CD4-positive, alpha-beta T cell treated with Interleukin-4 for 1 hour (primary cell): ENCODE data around the gene VPS4A.
A peak's percentile ranks its signal among the peaks of the same experiment; 100 is the strongest.
"Not testable (repeated sequence)": the region's sequence is repeated elsewhere in the genome, so short reads cannot be mapped to it uniquely, and the experiment has no call there.

Experiments
- DNase-seq, 2 donors: peaks; one replicate each; pipeline ENCODE4 v3.0.0-alpha.2; 2020 to 2022

The VPS4A gene

GRCh38 chr16:69310653-69311532 lies at the start of gene VPS4A:
Gene VPS4A, plus strand, starts transcription at chr16:69311350. Its CDS starts 162 bp downstream, at chr16:69311512.
- DNase-seq: peak; percentile 97 to 98

DNA sequence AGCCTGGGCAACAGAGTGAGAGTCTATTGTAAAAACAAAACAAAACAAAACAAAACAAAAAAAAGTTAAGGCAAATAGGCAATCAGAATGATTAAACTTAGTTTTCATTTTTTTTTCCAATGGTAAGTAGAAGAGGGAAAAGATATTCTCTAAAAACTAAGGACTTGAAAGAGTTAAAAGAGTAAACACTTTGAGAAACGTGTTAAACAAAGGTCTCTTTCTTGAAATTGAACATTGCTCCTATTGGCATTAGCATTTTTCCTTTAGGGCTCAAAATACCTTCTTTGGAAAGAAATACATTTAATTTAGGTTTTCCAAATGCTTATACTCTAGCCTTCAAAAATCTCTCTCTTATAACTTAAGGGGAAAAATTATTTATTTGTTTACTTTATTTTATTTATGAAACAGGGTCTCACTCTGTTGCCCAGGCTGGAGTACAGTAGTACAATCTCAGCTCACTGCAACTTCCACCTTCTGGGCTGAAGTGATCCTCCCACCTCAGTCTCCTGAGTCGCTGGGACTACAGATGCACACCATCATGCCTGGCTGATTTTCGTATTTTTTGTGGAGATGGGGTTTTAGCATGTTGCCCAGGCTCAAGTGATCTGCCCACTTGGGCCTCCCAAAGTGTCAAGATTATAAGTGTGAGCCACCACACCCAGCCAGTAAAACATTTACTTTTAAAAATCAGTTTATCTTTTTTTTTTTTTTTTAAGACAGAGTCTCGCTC lies 44.7 kb upstream of the VPS4A start:
- no peak for DNase-seq

DNA sequence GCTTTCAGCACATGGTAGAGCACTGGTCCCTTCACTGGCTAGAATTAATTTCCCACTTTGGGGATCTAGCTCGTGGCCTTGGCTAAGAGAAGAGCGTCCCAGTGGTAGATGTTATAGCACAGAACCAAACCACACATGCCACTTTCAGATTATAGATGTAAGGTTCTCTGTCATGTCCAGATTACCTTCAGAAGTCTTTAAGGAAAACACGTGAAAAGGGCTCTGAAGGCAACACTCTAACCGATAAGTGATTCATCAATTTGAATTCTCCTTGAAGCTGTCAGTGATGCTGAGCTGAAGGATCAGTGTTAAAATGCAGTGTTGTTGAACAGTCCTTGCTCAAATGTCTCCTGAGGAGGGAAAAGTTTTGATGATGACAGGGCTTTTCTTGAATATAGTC lies 43.5 kb upstream of the VPS4A start:
- no peak for DNase-seq

DNA sequence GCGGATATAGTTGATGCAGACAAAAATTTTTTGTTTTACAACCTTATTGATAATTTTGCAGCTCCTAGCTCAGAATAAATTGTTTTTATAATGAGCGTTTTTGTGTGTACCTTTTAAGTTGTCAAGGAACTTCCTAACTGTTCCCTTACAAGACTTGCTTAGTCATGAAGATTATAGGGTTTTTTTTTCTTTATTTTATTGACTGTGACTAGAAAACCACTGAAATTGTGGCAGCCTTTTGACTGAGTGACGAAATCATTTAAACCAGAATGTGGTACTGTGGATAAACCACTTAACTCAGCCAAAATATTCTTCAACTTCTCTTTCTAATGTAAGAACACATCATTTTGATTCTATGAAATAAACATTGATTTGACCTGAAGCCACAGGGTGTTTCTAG lies 40.8 kb upstream of the VPS4A start:
- no peak for DNase-seq

DNA sequence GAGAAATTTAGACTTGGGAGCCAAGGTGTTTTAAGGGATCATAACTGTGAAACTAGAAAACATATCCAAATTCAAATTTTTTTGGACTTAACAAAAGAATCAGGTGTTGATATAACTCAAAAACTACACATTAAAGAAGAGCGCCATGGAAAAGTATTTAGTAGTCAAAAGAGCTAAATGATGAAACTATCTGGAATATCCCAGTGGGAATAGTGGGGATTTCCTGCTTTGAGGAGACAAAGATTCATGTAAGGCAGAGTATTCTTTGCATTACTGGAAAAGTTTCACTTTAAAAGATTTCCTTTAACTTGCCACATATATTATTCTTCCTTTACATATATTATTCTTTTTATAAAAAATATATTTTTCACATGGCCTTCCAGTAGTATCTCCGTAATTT lies 40.3 kb upstream of the VPS4A start:
- DNase-seq: no peak

DNA sequence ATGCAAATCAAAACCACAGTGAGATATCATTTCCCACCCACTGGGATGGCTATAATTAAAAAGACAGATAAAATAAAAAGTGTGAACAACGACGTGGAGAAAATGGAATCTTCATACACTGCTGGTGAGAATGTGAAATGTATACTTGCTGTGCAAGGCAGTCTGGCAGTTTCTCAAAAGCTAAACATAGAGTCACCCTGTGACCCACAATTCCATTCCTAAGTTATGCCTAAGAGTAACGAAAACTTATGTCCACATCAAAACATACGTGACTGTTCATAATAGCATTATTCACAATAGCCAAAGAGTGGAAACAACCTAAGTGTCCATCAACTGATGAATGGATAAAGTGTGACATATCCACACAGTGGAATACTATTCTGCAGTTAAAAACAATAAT lies 38.1 kb upstream of the VPS4A start:
- no peak for DNase-seq

DNA sequence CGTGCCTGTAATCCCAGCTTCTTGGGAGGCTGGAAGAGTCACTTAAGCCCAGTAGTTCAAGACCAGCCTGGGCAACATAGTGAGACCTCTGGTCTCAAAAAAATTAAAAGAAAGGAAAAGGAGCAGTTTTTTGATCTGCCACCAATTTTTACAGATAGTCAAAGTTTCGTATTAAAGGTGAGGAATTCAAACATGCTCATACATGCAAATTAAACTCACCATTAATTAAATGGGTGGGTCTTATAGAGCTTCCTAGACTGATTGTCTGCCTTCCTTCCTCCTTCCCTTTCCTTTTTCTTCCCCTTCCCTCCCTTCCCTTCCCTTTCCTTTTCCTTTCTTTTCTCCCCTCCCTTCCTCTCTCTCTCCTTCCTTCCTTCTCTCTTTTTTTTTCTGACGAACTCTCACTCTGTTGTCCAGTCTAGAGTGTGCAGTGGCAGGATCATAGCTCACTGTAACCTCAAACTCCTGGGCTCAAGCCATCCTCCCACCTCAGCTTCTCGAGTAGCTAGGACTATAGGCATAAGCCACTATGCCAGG lies 36.4 kb upstream of the VPS4A start:
- no peak for DNase-seq

- DNase-seq: no peak
These were observed 34.7 kb upstream of the VPS4A start for GRCh38 chr16:69276148-69277115.

- DNase-seq: no peak
These were observed 33.7 kb upstream of the VPS4A start for GRCh38 chr16:69277413-69277812.

DNA sequence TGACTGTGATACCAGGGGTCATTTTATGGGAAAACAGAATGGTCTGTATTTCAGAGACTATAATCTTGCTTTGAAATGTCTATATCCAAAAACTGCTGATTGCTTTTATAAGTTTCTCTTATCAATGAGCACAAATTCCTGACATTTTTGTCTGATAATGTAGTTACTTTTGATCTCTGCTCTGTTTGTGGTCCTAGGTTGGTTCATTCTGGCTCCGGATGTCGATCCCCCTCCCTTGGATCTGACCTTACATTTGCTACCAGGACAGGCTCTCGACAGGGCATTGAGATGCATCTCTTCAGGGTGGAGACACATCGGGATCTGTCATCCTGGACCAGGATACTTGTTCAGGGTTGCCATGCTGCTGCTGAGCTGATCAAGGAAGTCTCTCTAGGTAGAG lies 27.3 kb upstream of the VPS4A start:
- no peak for DNase-seq

DNA sequence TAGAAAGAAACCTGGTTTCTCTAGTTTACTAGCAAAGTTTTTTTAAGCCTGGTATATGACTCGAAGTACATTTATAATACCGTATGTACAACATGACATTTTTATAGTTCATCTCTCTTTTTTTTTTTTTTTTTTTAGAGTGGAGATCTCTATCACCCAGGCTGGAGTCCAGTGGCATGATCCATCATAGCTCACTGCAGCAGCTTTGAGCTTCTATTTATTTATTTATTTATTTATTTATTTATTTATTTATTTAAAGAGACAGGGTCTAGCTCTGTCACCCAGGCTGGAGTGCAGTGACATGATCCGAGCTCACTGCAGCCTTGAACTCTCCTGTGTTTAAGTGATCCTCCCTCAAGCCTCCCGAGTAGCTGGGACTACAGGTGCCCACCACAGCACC lies 25.9 kb upstream of the VPS4A start:
- DNase-seq: no peak

GRCh38 chr16:69286941-69287713 lies 24.0 kb upstream of the VPS4A start:
- peak in 1 of 2 donors; percentile 75 for DNase-seq

DNA sequence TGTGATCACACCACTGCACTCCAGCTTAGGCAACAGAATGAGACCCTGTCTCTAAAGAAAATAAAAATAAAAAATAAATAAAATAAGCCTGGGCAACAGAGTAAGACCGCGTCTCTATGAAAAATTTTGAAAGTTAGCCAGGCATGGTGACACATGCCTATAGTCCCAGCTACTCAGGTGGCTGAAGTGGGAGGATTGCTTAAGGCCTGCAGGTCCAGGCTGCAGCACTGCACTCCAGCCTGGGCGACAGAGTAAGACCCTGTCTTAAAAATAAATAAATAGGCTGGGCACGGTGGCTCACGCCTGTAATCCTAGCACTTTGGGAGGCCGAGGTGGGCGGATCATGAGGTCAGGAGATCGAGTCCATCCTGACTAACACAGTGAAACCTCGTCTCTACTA lies 19.5 kb upstream of the VPS4A start:
- not testable (repeated sequence) for DNase-seq

DNA sequence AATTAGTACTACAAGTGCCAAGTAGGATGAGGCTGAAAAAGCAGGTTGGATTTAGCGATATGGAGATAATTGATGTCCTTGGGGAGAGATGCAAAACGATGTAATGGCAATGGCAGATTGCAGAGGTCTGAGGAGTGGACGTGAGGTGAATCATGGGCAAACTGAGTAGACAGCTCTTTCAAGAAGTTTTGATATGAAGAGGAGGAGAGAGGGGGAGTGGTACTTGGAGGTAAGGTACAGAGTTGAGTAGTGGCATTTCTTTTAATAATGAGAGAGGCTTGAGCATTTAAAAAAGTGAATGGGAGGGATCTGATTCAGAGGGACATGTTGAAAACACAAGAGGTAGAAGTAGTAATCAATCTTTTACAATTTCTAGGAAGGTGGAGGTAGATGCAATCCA lies 17.7 kb upstream of the VPS4A start:
- no peak for DNase-seq

- no peak for DNase-seq
These were observed 17.1 kb upstream of the VPS4A start for GRCh38 chr16:69294051-69294450.

- not testable (repeated sequence) for DNase-seq
These were observed 14.4 kb upstream of the VPS4A start for GRCh38 chr16:69296771-69297170.

- DNase-seq: no peak
These were observed 12.9 kb upstream of the VPS4A start for GRCh38 chr16:69298261-69298660.

- no peak for DNase-seq
These were observed 10.0 kb upstream of the VPS4A start for GRCh38 chr16:69301187-69301586.

GRCh38 chr16:69301861-69302260 lies 9.3 kb upstream of the VPS4A start:
- no peak for DNase-seq

DNA sequence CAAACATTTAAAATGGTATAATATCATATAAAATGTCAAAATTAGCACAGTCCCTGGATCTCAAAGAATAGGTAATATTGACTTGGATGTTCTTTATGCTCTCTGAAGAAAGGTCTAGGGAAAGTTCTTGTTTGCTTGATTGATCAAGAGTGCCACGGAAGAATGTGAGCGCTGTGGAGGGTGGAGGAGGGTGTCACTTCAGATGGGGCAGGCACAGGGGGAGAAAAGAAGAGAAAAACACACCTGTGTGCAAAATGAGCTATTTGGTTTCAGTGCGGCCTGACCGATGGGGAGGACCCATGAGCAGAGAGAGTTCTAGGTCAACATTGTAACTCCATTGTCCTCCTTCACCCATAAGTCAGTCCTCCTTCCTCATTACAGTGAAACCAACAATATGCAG lies 8.8 kb upstream of the VPS4A start:
- no peak for DNase-seq

DNA sequence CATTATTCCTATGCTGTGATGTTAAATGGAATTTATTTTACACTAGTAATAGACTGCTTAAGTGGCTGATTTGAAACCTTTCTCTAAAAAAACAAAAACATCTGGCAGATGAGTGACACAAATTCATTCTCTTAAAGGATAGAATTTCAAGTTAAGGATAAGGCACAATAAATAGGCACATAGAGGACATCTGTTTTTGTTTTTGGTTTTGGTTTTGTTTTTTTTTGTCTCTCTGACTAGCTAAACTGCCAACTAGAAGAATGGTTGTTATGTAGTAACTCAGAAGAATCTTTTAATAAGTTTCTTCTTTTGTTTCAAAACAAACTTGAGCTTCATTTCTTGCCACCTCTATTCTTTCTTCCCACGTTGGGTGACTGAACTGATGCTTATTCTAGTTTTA lies 5.1 kb upstream of the VPS4A start:
- DNase-seq: no peak

DNA sequence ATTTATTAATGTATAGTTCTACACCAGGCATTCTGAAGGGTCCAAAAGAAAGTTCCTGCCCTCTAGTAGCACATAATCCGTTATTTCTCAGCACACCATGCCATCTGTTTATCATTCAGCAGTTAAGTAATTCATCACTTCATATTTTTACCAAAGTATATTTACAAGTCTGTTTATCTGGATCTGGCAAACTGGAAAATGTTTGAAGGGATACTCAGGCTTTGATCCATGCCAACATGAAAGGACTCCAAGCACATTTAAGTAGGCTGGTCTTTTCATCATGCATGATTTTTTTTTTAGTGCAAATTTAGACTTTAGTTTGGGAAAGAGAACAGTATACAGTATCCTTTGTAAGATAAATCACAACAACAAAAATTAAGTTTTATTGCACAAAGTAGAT lies 4.1 kb upstream of the VPS4A start:
- no peak for DNase-seq
